Activated T-cell treated with anti-CD3 and anti-CD28 coated beads, Interleukin-2, amount 50 U/mL, for 24 hours (primary cell): ENCODE data around the gene SUSD6.

Experiments
- DNase-seq: peaks from one replicate; pipeline ENCODE4 v3.0.0-alpha.2; 2020
- H3K27ac Mint-ChIP-seq: 2 replicates; pipeline ENCODE4 v1.8.0; 2020; ENCODE audit warnings: mild to moderate bottlenecking, mixed read lengths
- H3K27me3 Mint-ChIP-seq: 2 replicates; pipeline ENCODE4 v1.8.0; 2020; ENCODE audit warnings: mixed read lengths
- H3K36me3 Mint-ChIP-seq: 2 replicates; pipeline ENCODE4 v1.8.0; 2020; ENCODE audit warnings: low read depth, mixed read lengths
- H3K4me1 Mint-ChIP-seq: 2 replicates; pipeline ENCODE4 v1.8.0; 2020; ENCODE audit warnings: low read depth, mixed read lengths
- H3K4me3 Mint-ChIP-seq: 2 replicates; pipeline ENCODE4 v1.8.0; 2020; ENCODE audit warnings: mild to moderate bottlenecking, moderate library complexity, mixed read lengths
- H3K9me3 Mint-ChIP-seq: 2 replicates; pipeline ENCODE4 v1.8.0; 2020; ENCODE audit warnings: mixed read lengths

The SUSD6 gene

GRCh38 chr14:69606258-69607184 lies 4.9 kb upstream of the SUSD6 start:
- Mint-ChIP-seq H3K27ac (peak overlapping the region; percentile 23), H3K4me1 (peaks cover 36% of the 10 kb centered on the region), H3K4me3 (no peak overlapping the region), H3K27me3 (no peaks in the 10 kb centered on the region), H3K9me3 (no peaks in the 10 kb centered on the region), H3K36me3 (peaks cover 4% of the 10 kb centered on the region)
- no peak for DNase-seq

DNA sequence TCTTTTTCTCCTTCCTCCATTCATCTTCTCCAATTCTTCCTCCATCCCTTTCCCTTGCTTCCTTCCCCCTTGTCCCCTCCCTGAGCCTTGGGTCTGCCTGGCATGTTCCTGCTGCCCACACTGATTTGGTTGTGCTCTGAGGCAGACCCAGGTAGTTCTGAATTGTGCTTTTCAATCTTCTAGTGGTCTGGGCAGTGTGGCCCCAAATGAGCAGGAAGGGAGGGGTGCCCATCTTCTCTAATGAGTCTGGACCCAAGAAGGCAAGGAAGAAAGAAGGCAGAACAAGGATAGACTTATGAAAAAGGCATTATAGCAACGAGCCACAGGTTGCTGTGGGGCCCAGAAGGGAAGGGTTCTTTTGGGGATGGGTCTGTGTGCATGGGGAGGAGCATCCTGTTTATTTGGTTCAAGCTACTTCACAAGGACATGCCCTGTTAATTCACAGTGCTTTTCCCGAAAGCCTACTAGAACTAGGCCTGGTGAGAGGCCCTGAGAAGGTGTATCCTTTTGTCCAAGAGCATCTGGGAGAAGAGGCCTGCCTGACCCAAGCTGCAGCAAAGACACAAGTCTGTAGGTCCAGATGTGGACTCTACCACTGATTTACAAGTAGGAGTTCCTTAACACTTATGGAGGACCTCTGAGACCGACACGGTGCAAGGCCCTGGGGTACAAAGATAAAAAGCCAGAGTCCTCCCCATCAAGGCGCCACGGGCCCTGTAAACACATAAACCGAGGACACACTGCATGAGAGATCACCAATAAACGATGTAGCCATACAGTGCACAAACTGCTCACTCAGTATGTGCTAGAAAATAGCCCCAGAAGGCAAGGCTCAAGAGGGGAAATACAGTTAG lies 1.1 kb upstream of the SUSD6 start:
- Mint-ChIP-seq H3K27ac (peak overlapping the region; percentile 90), H3K9me3 (no peaks in the 10 kb centered on the region), H3K27me3 (no peaks in the 10 kb centered on the region), H3K4me3 (peak overlapping the region; percentile 83), H3K36me3 (peaks cover 32% of the 10 kb centered on the region), H3K4me1 (peaks cover 47% of the 10 kb centered on the region)
- DNase-seq = no peak

- Mint-ChIP-seq H3K4me3 (peak overlapping the region; percentile 83), H3K9me3 (no peaks in the 10 kb centered on the region), H3K27ac (peak overlapping the region; percentile 90), H3K4me1 (peaks cover 53% of the 10 kb centered on the region), H3K36me3 (peaks cover 37% of the 10 kb centered on the region), H3K27me3 (no peaks in the 10 kb centered on the region)
- DNase-seq = no peak
Measured at GRCh38 chr14:69610874-69611171, 573 bp upstream of the SUSD6 start.

GRCh38 chr14:69612014-69612782 lies 802 bp downstream of the SUSD6 start:
- Mint-ChIP-seq H3K36me3 (peaks cover 51% of the 10 kb centered on the region), H3K4me1 (peaks cover 61% of the 10 kb centered on the region), H3K27me3 (no peaks in the 10 kb centered on the region), H3K4me3 (peak overlapping the region; percentile 89), H3K9me3 (no peaks in the 10 kb centered on the region), H3K27ac (peak overlapping the region; percentile 95)
- peak; percentile 66 for DNase-seq

- Mint-ChIP-seq H3K9me3 (no peaks in the 10 kb centered on the region), H3K27ac (peak overlapping the region; percentile 95), H3K36me3 (peaks cover 57% of the 10 kb centered on the region), H3K4me1 (peaks cover 67% of the 10 kb centered on the region), H3K27me3 (no peaks in the 10 kb centered on the region), H3K4me3 (peak overlapping the region; percentile 89)
- no peak for DNase-seq
Measured at GRCh38 chr14:69612783-69613130, 1.4 kb downstream of the SUSD6 start.

GRCh38 chr14:69613312-69614073 lies 2.1 kb downstream of the SUSD6 start:
- Mint-ChIP-seq H3K9me3 (no peaks in the 10 kb centered on the region), H3K27me3 (no peaks in the 10 kb centered on the region), H3K36me3 (peaks cover 64% of the 10 kb centered on the region), H3K27ac (peak overlapping the region; percentile 95), H3K4me3 (peak overlapping the region; percentile 89), H3K4me1 (peaks cover 74% of the 10 kb centered on the region)
- DNase-seq = no peak

DNA sequence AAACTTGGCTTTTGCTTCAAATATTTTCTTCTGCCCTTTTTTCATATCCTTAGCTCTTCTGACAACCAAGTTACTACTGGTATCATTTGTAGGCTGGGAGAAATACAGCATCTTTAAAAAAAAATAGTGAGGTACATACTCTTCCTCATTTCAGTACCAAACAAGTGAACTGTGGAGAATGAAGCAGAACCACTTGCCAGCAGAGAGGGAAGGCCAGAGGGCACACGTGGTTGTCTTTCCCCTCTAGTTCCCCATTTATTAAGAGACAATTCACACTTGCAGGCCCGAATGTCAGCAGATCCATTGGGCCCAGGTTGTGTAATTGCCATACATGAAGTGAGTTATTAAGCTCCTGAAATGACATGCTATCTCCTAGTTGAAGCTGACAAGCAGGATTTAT lies 3.2 kb downstream of the SUSD6 start:
- no peak for DNase-seq
- Mint-ChIP-seq H3K36me3 (peaks cover 75% of the 10 kb centered on the region), H3K4me1 (peaks cover 79% of the 10 kb centered on the region), H3K27ac (peak overlapping the region; percentile 95), H3K9me3 (no peaks in the 10 kb centered on the region), H3K27me3 (no peaks in the 10 kb centered on the region), H3K4me3 (peak overlapping the region; percentile 89)

- Mint-ChIP-seq H3K27ac (peak overlapping the region; percentile 95), H3K4me1 (peaks cover 79% of the 10 kb centered on the region), H3K36me3 (peaks cover 80% of the 10 kb centered on the region), H3K4me3 (peak overlapping the region; percentile 89), H3K9me3 (no peaks in the 10 kb centered on the region), H3K27me3 (no peaks in the 10 kb centered on the region)
- DNase-seq = no peak
Measured at GRCh38 chr14:69615121-69615495, 3.7 kb downstream of the SUSD6 start.

- Mint-ChIP-seq H3K4me1 (peaks cover 79% of the 10 kb centered on the region), H3K36me3 (peaks cover 84% of the 10 kb centered on the region), H3K9me3 (no peaks in the 10 kb centered on the region), H3K27ac (peak overlapping the region; percentile 95), H3K27me3 (no peaks in the 10 kb centered on the region), H3K4me3 (peak overlapping the region; percentile 89)
- DNase-seq = no peak
Measured at GRCh38 chr14:69615496-69616407, 4.4 kb downstream of the SUSD6 start.

GRCh38 chr14:69616408-69616773 lies 5.0 kb downstream of the SUSD6 start:
- peaks cover 84% of the 10 kb centered on the region for H3K36me3 Mint-ChIP-seq
- H3K9me3 Mint-ChIP-seq = no peaks in the 10 kb centered on the region
- no peaks in the 10 kb centered on the region for H3K27me3 Mint-ChIP-seq
- peaks cover 81% of the 10 kb centered on the region for H3K4me1 Mint-ChIP-seq
- DNase-seq = no peak
- H3K27ac Mint-ChIP-seq = peak overlapping the region; percentile 95
- H3K4me3 Mint-ChIP-seq = peak overlapping the region; percentile 89

GRCh38 chr14:69617796-69618195 lies 6.4 kb downstream of the SUSD6 start:
- H3K36me3 Mint-ChIP-seq = peaks cover 91% of the 10 kb centered on the region

DNA sequence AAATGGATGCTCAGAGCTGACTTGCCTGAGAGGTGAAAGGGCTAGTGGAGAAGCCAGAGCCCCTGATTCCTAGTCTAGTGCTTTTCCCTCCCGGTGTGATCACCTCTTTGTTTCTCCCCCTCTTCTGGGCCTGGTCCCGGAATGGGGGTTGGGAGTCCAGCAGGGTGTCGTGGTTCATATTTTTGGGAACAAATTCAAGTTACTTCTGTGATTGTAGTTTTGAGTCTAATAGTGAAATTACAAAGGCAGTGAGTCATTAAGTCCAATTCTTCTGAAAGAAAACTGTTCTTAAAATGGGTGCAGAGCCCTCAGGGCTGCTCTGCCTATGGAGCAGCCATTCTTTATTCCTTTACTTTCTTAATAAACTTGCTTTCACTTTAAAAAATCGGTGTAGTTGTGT lies 7.6 kb downstream of the SUSD6 start:
- peak overlapping the region; percentile 95 for H3K27ac Mint-ChIP-seq
- no peaks in the 10 kb centered on the region for H3K27me3 Mint-ChIP-seq
- no peaks in the 10 kb centered on the region for H3K9me3 Mint-ChIP-seq
- peaks cover 86% of the 10 kb centered on the region for H3K36me3 Mint-ChIP-seq
- DNase-seq = no peak
- peaks cover 96% of the 10 kb centered on the region for H3K4me1 Mint-ChIP-seq
- peak overlapping the region; percentile 60 for H3K4me3 Mint-ChIP-seq

More at GRCh38 chr14:69617796-69618195, 6.4 kb downstream of the SUSD6 start:
- Mint-ChIP-seq H3K9me3 (no peaks in the 10 kb centered on the region), H3K27ac (peak overlapping the region; percentile 95), H3K4me1 (peaks cover 95% of the 10 kb centered on the region), H3K4me3 (peak overlapping the region; percentile 89), H3K27me3 (no peaks in the 10 kb centered on the region)
- no peak for DNase-seq

GRCh38 chr14:69620211-69620611 lies 8.8 kb downstream of the SUSD6 start:
- no peak for DNase-seq
- Mint-ChIP-seq H3K27me3 (no peaks in the 10 kb centered on the region), H3K9me3 (no peaks in the 10 kb centered on the region), H3K4me3 (peak overlapping the region; percentile 60), H3K27ac (peak overlapping the region; percentile 95), H3K36me3 (peaks cover 85% of the 10 kb centered on the region), H3K4me1 (peaks cover 97% of the 10 kb centered on the region)
